K562 (cell line): Measurements from ENCODE around the gene IRAK4. TPM values are rescaled to one million over a fixed set of nuclear protein-coding genes. Genes with fewer than 3 reads are reported as not detected.

Experiments
- ATF1 ChIP-seq, 2 experiments: fragments of 450-650 bp in 1 of 2; IDR thresholded peaks; 2 replicates each; pipeline ENCODE4 v1.6.1; 2016; ENCODE audit warnings: missing compliant biosample characterization in 1 of 2, missing genetic modification characterization in 1 of 2
- HBP1 ChIP-seq: fragments of 450-650 bp; formaldehyde crosslinking; IDR thresholded peaks from 2 replicates; pipeline ENCODE4 v1.4.0; 2022; ENCODE audit warnings: missing genetic modification characterization
- HDAC1 ChIP-seq, 2 experiments: fragments of 450-650 bp; IDR thresholded peaks; 2 replicates each; pipeline ENCODE4 v1.6.1; 2016 to 2017; ENCODE audit warnings: inconsistent platforms in 1 of 2, mild to moderate bottlenecking in 1 of 2, moderate library complexity in 1 of 2
- HNRNPH1 ChIP-seq: fragments of 200-400 bp; formaldehyde crosslinking; optimal IDR thresholded peaks from 2 replicates; pipeline ENCODE3; 2017; ENCODE audit warnings: low read depth, mild to moderate bottlenecking, low read length, moderate library complexity
- MGA ChIP-seq: fragments of 450-650 bp; IDR thresholded peaks from 2 replicates; pipeline ENCODE4 v1.6.1; 2016; ENCODE audit warnings: mild to moderate bottlenecking, moderate library complexity
- POLR3A ChIP-seq: IDR thresholded peaks from 2 replicates; pipeline ENCODE4 v1.6.1; 2011; ENCODE audit warnings: borderline replicate concordance, mild to moderate bottlenecking, moderate library complexity; ENCODE audit not compliant: insufficient read length, insufficient read depth; ENCODE audit errors: extremely low read depth
- RUNX1 ChIP-seq: sonication (generic); IDR thresholded peaks from 2 replicates; pipeline ENCODE4 v1.6.1; 2016; ENCODE audit warnings: antibody characterized with exemption, low read depth
- SMARCA4 ChIP-seq: fragments of 450-650 bp; IDR thresholded peaks from 2 replicates; pipeline ENCODE4 v1.6.1; 2016
- ZNF277 ChIP-seq: fragments of 250-450 bp; sonication (Bioruptor Pico); IDR thresholded peaks from 2 replicates; pipeline ENCODE4 v1.8.0; 2022; ENCODE audit warnings: inconsistent platforms, mild to moderate bottlenecking, moderate library complexity, borderline replicate concordance
- ZNF282 ChIP-seq: sonication (generic); formaldehyde crosslinking; IDR thresholded peaks from 2 replicates; pipeline ENCODE4 v1.8.1; 2023; ENCODE audit warnings: missing genetic modification reagents
- ZNF512 ChIP-seq: IDR thresholded peaks from 2 replicates; pipeline ENCODE4 v1.6.1; 2016; ENCODE audit warnings: missing genetic modification characterization, missing compliant biosample characterization
- polyA plus RNA-seq, 8 experiments: library from polyadenylated mRNA; depleted of rRNA in 4 of 8; stranded (reverse) in 5 of 8; unstranded in 3 of 8; fragments of >200 nt; fragmentation: Nextera tagmentation in 2 of 8; fragmentation: Illumina TruSeq in 1 of 8; extraction: Ambion mirVana in 2 of 8; extraction: Trizol in 1 of 8; gene quantifications; 2 replicates each; pipeline versions ENCODE4 v1.2.1 to v1.2.3, GENCODE V29; 2011 to 2014; ENCODE audit warnings: inconsistent platforms in 1 of 8, missing spikeins in 1 of 8
- total RNA-seq, 7 experiments: library from RNA; depleted of rRNA in 6 of 7; stranded (reverse); fragments of >200 nt in 6 of 7; fragmentation: Illumina TruSeq in 2 of 7; extraction: Trizol in 2 of 7; gene quantifications; 2 replicates each; pipeline versions ENCODE4 v1.2.1 to v1.2.3, GENCODE V29; 2011 to 2021; ENCODE audit warnings: low replicate concordance in 1 of 7

Gene IRAK4
- total and polyA plus RNA-seq, 9 of the 15 experiments (the other 6 are each of a cell fraction or from before 2014, with no cell fraction given), result 10.8 to 34.5 (median 16.0) TPM

- peak; percentile 77 for TF ChIP-seq MGA
- no peak for TF ChIP-seq ZNF277 (CRISPR knock-in tag)
- TF ChIP-seq HDAC1 (IDR thresholded peaks at IDR 0.05), result peak in 1 of 2 experiments; percentile 81; a peak in 2 of 4 replicates
- no peak for TF ChIP-seq RUNX1
- peak; percentile 74; the same call in 1 of the 2 replicates for TF ChIP-seq HBP1 (CRISPR knock-in tag)
- TF ChIP-seq HNRNPH1, result no peak
- TF ChIP-seq ATF1 (CRISPR knock-in tag; IDR thresholded peaks at IDR 0.05), result no peak
- no peak for TF ChIP-seq ATF1 (tag; IDR thresholded peaks at IDR 0.05)
- no peak for TF ChIP-seq POLR3A
- TF ChIP-seq ZNF512 (tag), result no peak
- no peak for TF ChIP-seq SMARCA4
- no peak for TF ChIP-seq ZNF282 (CRISPR knock-in tag)
Measured at GRCh38 chr12:43758247-43758727, 464 bp upstream of the IRAK4 start (continued).
